Urothelium cell line (cell line): ENCODE measurements around the gene DNAJC6.

Source experiments
- DNase-seq: peaks from one replicate; pipeline ENCODE4 v3.0.0; 2011; ENCODE audit warnings: low spot score, mixed read lengths
- FAIRE-seq: peaks from 2 replicates; lab custom pipeline; 2011; peaks lifted over from hg19 to GRCh38; lab: Jason Lieb, UNC

Gene DNAJC6

GRCh38 chr1:65292861-65293593, 16.3 kb upstream of the DNAJC6 start:
- DNase-seq = no peak
- no peak for FAIRE-seq

- DNase-seq = no peak
- FAIRE-seq = no peak
Measured at GRCh38 chr1:65297706-65298105, 11.6 kb upstream of the DNAJC6 start.

- DNase-seq (no peak), FAIRE-seq (no peak)
Measured at GRCh38 chr1:65299328-65299727, 10.0 kb upstream of the DNAJC6 start.

- FAIRE-seq (no peak), DNase-seq (no peak)
Measured at GRCh38 chr1:65308781-65309303, 501 bp upstream of the DNAJC6 start.

GRCh38 chr1:65310078-65310587, 790 bp downstream of the DNAJC6 start:
- DNase-seq = peak; percentile 64
- FAIRE-seq = no peak

- DNase-seq (no peak), FAIRE-seq (no peak)
Measured at GRCh38 chr1:65311760-65312159, 2.4 kb downstream of the DNAJC6 start.

GRCh38 chr1:65316233-65316632, 6.9 kb downstream of the DNAJC6 start:
- FAIRE-seq (no peak), DNase-seq (no peak)

- FAIRE-seq (no peak), DNase-seq (no peak)
Measured at GRCh38 chr1:65317866-65318653, 8.7 kb downstream of the DNAJC6 start.

GRCh38 chr1:65319141-65319540, 9.8 kb downstream of the DNAJC6 start:
- DNase-seq = no peak
- no peak for FAIRE-seq

GRCh38 chr1:65319754-65320153, 10.4 kb downstream of the DNAJC6 start:
- DNase-seq (no peak), FAIRE-seq (no peak)

GRCh38 chr1:65321879-65322278, 12.5 kb downstream of the DNAJC6 start:
- DNase-seq (no peak), FAIRE-seq (no peak)

GRCh38 chr1:65323246-65323645, 13.9 kb downstream of the DNAJC6 start:
- FAIRE-seq (no peak), DNase-seq (no peak)

- FAIRE-seq (no peak), DNase-seq (no peak)
Measured at GRCh38 chr1:65330021-65330420, 20.7 kb downstream of the DNAJC6 start.

GRCh38 chr1:65330822-65331221, 21.5 kb downstream of the DNAJC6 start:
- FAIRE-seq = no peak

GRCh38 chr1:65332821-65333220, 23.5 kb downstream of the DNAJC6 start:
- FAIRE-seq = no peak
- no peak for DNase-seq

More at GRCh38 chr1:65330822-65331221, 21.5 kb downstream of the DNAJC6 start:
- no peak for DNase-seq

- FAIRE-seq (no peak), DNase-seq (no peak)
Measured at GRCh38 chr1:65334081-65334480, 24.7 kb downstream of the DNAJC6 start.

GRCh38 chr1:65339866-65340468, 30.6 kb downstream of the DNAJC6 start:
- no peak for FAIRE-seq

GRCh38 chr1:65341381-65341780, 32.0 kb downstream of the DNAJC6 start:
- DNase-seq (no peak), FAIRE-seq (no peak)

More at GRCh38 chr1:65339866-65340468, 30.6 kb downstream of the DNAJC6 start:
- DNase-seq = peak; percentile 6

GRCh38 chr1:65343286-65343685, 33.9 kb downstream of the DNAJC6 start:
- FAIRE-seq (no peak), DNase-seq (no peak)

GRCh38 chr1:65344171-65344814, 35.0 kb downstream of the DNAJC6 start:
- no peak for DNase-seq
- FAIRE-seq = no peak

GRCh38 chr1:65346190-65346589, 36.8 kb downstream of the DNAJC6 start:
- no peak for DNase-seq
- FAIRE-seq = no peak
